GM12878 (cell line): Measurements from ENCODE around the gene ERC2.
"Not testable (repeated sequence)": the region's sequence is repeated elsewhere in the genome, so short reads cannot be mapped to it uniquely, and the experiment has no call there.

Experiments
- BHLHE40 ChIP-seq, 2 experiments: fragments of 450-650 bp in 1 of 2; IDR thresholded peaks; 2 replicates each; pipeline ENCODE4 v1.6.1; 2011 to 2017; ENCODE audit warnings: low read depth in 2 of 2, borderline replicate concordance in 1 of 2, improper control_type of control experiment in 1 of 2, low read length in 1 of 2, mild to moderate bottlenecking in 1 of 2
- CHD4 ChIP-seq: fragments of 200-600 bp; sonication (generic); IDR thresholded peaks from 2 replicates; pipeline ENCODE4 v1.6.1; 2016; ENCODE audit warnings: mild to moderate bottlenecking
- CTCF ChIP-seq, 3 experiments: IDR thresholded peaks in 2 of 3; conservative IDR thresholded peaks in 1 of 3; 2 replicates each; pipeline ENCODE4 v1.5.1; 2011; ENCODE audit warnings: low read depth in 3 of 3, low read length in 3 of 3, mild to moderate bottlenecking in 3 of 3, control low read depth in 2 of 3, moderate library complexity in 2 of 3, inconsistent platforms in 1 of 3, mixed read lengths in 1 of 3; ENCODE audit not compliant: control insufficient read depth in 2 of 3, insufficient read depth in 1 of 3; ENCODE audit errors: extremely low read depth in 1 of 3
- E2F4 ChIP-seq: IDR thresholded peaks from 2 replicates; pipeline ENCODE4 v1.6.1; 2012; ENCODE audit warnings: low read depth, low read length, improper control_type of control experiment
- EZH2 ChIP-seq: IDR thresholded peaks from 2 replicates; pipeline ENCODE4 v1.6.1; 2012; ENCODE audit warnings: low read depth, mild to moderate bottlenecking, control low read depth, inconsistent platforms, low read length, borderline replicate concordance; ENCODE audit not compliant: control insufficient read depth
- FOXK2 ChIP-seq: fragments of 450-650 bp; IDR thresholded peaks from 2 replicates; pipeline ENCODE4 v1.6.1; 2017; ENCODE audit warnings: mild to moderate bottlenecking, moderate library complexity
- POLR2A ChIP-seq: IDR thresholded peaks from 2 replicates; pipeline ENCODE4 v1.6.1; 2011; ENCODE audit warnings: low read depth, mild to moderate bottlenecking, low read length
- TAF1 ChIP-seq: IDR thresholded peaks from 2 replicates; pipeline ENCODE4 v1.6.1; 2011; ENCODE audit warnings: mild to moderate bottlenecking, low read depth, low read length, borderline replicate concordance
- TCF7 ChIP-seq: IDR thresholded peaks from 2 replicates; pipeline ENCODE4 v1.6.1; 2014; ENCODE audit warnings: antibody characterized with exemption, borderline replicate concordance
- TF ChIP-seq, protein P1 (sequence below): IDR thresholded peaks from 2 replicates; pipeline ENCODE4 v1.6.1; 2012; ENCODE audit warnings: low read depth, low read length, improper control_type of control experiment

DNA sequence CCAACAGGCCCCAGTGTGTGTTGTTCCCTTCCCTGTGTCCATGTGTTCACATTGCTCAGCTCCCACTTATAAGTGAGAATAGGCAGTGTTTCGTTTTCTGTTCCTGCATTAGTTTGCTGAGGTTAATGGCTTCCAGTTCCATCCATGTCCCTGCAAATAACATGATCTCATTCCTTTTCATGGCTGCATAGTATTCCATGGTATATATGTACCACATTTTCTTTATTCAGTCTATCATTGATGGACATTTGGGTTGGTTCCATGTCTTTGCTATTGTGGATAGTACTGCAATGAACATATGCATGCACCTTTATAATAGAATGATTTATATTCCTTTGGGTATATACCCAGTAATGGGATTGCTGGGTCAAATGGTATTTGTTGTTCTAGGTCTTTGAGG is 452.9 kb downstream of the ERC2 start:
- not testable (repeated sequence) for TF ChIP-seq CTCF (IDR thresholded peaks at IDR 0.05 in 2 of 3, conservative IDR thresholded peaks at IDR 0.05 in 1 of 3; ENCODE audit: control insufficient read depth in 2 of 3, extremely low read depth in 1 of 3, insufficient read depth in 1 of 3, low read depth in 3 of 3, low read length in 3 of 3); FOXK2; E2F4; TCF7; CHD4; TAF1; POLR2A; EZH2; BHLHE40 (IDR thresholded peaks at IDR 0.05; ENCODE audit: borderline replicate concordance in 1 of 2, low read depth in 2 of 2, low read length in 1 of 2)
- TF ChIP-seq, protein P1, sequence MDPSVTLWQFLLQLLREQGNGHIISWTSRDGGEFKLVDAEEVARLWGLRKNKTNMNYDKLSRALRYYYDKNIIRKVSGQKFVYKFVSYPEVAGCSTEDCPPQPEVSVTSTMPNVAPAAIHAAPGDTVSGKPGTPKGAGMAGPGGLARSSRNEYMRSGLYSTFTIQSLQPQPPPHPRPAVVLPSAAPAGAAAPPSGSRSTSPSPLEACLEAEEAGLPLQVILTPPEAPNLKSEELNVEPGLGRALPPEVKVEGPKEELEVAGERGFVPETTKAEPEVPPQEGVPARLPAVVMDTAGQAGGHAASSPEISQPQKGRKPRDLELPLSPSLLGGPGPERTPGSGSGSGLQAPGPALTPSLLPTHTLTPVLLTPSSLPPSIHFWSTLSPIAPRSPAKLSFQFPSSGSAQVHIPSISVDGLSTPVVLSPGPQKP: not testable (repeated sequence)
